DMS 273 treated with DMSO at 0.1 percent for 48 hours (cell line): Measurements from ENCODE around the gene C1QTNF8.

ENCODE experiments used
- DNase-seq: peaks from one replicate; lab custom pipeline; 2025; lab: John Stamatoyannopoulos, UW

C1QTNF8 gene

DNA sequence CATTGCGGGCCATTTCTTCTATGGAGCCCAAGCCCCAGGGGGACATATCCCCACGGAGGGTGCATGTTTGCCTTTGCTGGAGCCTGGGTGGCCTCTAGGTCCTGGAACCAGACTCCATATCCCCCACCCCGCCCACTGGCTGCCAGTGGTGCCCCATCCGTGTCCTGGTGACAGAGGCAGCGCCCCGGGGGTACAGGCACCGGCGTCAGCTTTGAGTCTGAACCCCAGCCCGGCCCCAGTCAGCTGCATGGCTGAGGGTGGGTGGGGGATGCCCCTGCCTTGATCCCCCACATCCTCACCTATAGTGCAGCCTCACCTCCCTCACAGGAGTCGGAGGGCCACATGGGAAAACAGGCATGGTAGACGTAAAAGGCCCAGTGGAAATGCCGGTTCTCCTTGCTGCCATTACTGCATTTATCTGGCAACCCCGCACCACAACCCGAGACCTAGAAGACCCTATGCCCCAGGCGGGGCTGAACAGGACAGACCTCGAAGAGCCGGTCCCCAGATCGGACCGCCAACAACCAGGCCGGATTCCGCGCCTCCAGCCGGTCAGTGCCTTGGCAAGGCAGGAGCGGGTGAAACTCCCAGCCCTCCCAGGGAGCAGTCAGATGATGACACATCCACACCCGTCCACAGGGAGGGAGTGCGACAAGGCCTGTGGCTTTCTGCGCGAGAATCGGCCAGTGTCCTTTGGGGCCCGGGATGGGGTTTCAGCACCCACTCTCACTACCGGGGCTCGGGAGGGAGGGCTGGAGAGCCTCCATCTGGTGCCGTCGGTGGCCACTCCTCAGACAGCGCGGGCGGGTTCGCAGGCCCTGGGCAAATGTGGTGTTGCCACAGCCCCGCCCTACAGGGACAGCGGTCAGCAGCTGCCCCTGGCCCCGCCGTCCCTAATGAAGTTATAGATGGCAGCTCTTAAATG, 35.4 kb downstream of the C1QTNF8 start:
- DNase-seq, result no peak

DNA sequence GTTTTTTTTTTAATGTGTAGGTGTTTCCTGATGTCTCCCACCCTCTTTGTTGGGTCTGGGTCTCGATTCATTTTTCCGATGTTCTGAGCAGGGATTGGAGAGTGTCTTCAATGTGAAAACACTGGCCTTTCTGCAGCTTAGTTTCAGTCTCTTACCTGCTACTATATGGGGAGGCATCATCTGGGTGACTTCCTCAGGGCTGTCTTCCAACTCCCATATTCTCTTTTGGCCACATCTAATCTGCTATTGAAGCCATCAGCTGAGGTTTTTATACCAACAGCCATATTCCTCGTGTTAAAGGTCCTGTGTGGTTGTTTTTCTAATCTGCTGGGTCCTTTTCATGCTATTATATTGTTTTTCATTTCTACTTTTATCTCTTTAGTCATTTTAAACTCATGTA, 36.7 kb downstream of the C1QTNF8 start:
- no peak for DNase-seq

DNA sequence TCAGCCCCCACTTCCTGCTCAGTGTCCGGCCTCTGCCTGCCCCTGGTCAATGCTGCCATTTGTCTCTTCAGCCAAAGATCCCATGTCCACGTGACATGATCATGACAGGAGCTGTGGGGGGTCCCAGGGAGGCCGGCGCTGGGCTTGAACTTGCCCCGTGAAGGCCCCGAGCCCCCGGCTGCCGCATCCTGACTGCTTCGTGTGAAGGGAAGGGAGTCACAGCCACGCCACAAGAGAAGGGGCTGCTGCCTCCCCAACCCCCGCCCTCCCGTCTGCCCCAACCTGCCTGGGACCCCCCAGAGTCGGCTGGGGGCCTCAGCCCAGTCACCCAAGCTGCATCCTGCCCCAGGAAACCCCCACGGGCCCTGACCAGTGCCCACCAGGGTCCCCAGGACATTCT, 37.8 kb downstream of the C1QTNF8 start:
- no peak for DNase-seq

DNA sequence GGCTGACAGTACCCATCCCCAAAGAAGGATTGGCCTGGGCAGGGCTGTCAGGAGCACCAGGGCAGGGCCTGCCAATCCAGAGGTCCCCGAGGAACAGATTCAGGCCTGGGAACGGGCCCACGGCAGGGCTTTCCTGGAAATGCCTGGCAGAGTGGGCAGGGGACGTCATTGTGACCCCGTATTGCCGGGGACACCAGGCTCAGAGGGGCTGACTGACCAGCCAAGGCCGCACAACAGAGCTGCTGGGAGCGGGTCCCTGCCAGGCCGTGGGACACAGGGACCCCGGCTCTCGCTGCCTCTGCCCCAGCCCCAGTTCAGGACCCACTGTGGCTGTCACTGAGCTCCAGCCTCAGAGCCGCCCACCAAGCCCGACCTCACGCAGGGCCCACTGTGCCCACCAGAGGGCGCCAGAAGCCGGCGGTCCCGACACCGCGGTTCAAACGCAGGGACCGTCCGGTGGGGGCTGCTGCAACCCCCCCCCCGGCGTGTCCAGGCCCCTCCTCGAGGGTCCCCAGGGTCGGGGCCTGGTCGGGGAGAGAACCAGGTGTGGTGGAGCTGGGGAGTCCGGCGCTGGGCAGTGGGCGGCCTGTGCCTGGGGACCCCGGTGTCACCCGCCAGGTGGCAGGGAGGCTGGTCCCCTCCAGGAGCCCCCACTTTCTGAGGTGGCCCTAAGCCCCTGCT, 38.7 kb downstream of the C1QTNF8 start:
- no peak for DNase-seq

DNA sequence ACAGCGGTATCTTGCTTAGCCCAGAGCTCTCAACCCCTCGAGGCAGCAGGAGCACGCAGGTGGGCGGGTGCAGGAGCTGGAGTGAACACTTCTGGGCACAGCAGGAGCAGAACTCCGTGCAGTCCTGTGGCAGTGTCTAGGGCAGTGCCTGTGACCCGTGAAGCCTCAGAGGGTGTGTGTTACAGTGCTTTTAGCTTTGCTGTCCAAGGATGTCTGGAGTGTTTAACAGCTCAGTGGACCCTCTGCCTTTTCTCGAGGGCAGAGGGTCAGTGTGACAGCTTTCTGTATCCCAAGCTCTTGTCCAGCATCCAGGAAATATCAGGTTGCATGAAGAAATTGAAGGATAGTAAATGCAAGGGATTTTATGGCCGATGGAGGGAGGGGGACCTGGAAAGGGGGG, 39.8 kb downstream of the C1QTNF8 start:
- DNase-seq, result no peak

DNA sequence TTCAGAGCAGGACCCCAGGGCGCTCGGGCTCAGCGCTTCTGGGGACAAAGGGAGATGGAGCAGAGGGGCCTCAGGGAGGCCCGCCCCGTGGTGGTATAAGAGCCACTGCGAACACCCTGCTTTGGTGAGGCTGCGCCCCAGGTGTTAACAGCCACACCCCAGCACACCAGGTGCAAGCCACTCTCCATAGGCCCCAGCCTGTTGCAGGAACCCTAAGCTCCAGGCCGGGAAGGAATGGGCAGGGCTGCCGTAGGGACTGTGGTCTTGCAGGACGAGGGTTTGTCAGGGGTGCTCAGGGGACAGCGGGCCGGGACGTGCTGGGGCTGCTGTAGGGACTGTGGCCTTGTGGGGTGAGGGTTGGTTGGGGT, 40.5 kb downstream of the C1QTNF8 start:
- no peak for DNase-seq

DNA sequence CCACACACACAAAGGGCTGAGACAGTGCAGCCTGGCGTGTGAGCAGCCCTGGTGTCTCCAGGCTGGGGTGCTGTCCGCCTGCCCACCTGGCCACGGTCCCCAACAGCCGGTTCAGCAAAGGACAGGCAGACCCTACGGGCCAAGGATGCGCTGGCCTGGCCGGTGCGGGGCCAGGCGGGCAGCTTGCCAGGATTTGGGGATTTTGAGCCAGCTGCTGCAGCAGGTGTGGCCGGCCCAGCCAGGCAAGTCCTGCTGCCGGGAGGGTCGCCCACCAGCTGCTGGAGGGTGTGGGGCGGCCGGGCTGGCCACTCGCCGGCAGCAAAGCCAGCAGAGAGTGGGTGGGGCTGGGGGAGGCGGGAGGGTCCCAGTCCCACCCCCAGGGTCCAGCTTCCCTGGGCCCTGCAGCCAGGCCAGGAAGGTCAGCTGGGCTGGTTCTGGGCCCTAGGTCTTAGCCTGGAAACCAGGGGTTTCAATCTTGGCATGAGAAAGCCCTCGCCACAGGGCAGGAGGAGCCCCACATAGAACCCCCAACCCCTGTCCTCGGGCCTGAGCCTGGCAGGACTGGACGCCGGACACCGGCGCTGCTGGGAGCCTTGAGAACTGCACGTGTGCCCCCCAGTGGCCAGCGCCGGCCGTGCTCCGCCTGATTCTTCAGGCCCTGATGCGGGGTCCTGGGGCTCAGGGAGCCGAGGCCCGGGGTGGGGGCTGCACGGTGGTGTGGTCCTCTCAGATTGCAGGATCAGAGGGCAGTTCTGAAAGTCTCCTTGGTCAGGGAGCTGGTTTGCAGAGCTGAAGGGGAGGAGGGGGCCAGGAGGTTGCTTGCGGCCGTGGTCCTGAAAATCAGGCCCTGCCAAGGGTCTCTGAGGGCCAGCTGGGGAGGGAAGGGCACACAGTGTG, 41.1 kb downstream of the C1QTNF8 start:
- no peak for DNase-seq

DNA sequence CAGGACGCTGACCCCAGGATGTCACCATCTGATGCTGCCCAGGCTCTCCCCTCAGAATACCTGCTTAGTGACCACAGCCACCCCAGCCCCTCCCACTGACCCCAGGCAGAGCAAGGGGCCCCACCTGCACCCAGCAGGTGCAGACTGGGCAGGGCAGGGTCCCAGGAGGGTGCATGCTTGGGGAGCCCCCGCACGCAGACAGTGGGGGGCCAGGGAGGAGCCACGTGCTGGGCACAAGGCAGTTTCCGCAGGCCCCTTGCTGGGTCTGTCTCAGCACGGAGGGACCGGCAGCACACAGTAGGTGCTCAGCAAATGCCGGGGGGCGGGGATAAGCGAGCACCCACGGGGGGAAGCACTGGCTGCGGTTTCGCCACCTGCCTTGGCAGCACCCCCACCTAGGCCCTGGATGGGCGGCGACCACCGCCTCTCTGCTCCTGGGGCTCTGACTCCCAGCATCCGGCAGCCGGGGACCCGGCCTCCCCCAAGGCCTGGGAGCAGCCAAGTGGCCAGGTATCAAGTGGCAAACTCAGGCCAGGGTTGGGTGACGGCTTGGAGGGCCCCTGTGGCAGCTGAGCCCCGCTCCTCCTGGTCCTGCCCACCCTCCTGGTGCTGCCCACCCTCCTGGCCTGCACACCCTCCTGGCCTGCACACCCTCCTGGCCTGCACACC, 42.2 kb downstream of the C1QTNF8 start:
- DNase-seq, result no peak

DNA sequence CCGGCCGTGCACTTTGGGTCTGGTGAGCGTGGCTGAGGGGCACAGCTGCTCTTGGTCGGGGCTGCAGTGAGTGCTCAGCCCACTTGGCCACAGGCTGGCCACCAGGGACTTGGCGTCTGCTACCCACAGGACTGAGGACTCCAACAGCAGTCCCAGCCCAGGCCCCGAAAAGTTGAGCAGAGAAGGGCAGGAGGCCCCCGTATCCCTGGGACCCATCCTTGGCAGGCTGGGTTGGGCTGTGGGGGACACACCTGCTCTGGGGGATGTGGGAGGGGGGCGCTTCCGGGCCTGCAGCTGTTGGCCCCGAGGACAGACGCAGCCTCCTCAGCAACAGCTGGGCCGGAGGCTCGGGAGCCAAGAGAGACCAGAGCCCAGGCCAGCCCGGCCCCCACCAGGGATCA, 42.9 kb downstream of the C1QTNF8 start:
- DNase-seq, result no peak

DNA sequence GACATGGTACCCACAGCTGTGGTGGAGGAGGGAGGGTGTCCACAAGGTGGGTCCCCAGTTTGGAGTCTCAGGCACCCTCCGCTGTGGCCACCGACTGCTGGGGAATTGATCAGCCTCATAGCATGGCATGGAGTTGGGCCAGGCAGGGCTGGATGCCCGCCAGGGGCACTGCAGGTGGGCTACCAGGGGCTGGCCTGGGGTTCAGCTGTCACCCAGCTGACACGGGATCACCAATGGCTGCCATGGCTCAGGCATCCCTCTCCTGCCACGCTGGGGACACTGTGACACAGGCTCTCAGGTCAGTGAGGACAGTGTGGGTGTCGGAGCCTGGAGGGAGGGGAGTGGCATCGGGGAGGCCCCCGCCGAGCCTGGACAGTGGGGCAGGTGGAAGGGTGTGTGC, 43.3 kb downstream of the C1QTNF8 start:
- DNase-seq, result no peak

DNA sequence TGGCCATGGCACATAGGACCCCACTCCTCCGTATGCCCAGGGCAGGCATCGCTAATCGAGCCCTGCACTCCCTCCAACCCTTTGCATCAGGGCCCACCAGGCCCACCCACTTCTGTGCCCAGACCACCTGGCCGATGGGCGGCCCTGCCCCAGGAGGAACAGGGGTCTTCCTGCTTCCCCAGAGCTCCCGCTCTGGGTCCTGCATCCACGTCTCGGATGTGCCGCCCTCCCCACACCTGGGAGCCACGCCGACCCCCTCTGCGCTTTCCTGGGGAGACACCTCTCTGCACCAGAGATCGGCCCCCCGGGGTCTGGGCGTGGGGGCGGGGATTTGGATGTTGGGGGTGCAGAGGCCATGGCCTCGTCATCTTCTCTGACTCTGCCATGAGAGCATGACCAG, 44.6 kb downstream of the C1QTNF8 start:
- no peak for DNase-seq

DNA sequence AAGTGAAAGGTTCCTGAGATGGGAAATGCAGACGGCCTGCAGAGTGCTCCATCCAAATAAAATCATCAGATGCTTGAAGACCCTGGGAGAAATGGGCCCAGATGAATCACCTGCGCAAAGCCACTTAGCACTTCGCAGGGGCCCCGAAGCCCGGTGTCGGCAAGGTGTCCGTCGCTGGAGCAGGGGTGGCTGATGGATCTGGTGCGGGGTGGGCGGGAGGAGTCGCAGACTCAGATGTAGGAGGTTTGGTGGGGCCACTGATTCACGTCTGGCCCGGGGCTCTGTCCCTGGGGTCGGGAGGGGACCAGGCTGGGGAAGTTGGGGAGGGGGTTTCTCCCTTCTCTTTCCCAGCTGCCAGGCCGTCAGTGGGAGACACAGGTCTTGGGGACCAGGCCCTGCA, 45.1 kb downstream of the C1QTNF8 start:
- DNase-seq, result no peak

DNA sequence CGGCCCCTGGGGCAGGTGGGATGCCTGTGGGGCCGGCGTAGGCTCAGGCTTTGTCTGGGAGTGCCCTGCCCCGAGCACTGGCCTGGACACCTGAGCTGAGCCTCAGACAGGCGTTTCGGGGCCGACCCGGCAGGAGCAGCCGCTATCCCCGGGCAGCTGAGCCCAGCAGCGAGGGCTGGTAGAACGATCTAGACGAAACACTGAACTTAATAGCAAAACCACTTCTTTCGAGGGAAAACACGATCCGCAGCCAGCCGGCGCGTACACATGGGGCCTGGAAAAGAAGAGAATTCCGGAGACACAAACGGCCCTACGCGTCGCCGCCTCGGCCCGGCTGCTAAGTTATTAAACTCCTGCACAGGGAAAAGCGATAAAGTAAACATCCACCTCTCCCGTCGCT, 45.5 kb downstream of the C1QTNF8 start:
- no peak for DNase-seq

DNA sequence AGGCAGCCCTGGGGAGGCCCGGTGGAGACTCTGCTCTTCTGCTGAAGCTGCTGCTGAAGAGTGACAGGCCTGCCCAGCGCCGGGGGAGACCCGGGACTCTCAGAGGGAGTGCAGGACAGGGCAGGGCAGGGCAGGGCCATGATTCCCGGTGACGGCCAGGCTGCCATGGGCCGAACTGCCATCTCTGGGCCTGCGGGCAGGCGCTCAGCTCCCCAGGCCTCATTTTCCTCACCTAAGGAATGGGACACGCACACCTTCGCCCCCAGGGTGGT, 46.1 kb downstream of the C1QTNF8 start:
- no peak for DNase-seq

DNA sequence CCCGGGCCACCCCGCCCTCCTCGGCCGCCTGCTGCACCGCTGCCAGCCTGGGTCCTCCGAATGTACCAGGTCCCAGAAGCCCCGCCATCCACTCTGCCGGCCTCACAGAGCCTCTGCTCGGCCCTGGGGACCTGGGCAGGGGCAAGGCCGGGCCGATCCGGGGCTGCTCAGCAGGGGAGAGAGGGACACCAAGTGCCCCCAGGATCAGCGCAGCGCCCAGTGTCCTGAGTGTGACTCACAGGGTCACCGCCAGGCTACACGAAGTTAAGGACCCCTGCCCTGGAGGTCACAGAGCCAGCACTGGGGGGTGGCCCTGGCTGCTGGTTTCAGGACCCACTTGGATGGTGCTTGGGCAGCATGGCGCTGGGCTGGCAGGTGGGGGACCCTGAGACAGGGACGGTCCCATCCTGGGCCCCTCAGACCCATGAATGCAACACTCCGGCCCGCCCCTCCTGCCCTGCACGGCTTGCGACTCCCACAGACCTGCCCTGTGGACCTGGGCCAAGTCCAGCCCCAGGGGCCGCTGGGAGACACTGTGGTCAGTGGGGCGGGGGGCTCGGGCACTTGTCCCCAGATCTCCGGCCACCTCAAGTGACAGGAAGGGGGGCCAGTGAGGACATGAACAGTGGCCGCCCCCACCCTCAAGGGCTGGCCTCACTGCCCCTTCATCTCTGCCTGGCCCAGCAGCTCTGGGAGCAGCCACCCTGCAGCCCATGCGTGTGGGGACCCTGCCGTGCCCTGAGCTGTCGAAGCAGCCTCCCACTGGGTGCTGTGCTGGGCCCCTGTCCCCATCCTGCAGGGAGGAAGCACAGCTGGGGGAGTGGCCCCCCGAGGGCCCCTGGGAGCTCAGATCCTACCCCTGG, 46.7 kb downstream of the C1QTNF8 start:
- DNase-seq, result no peak

DNA sequence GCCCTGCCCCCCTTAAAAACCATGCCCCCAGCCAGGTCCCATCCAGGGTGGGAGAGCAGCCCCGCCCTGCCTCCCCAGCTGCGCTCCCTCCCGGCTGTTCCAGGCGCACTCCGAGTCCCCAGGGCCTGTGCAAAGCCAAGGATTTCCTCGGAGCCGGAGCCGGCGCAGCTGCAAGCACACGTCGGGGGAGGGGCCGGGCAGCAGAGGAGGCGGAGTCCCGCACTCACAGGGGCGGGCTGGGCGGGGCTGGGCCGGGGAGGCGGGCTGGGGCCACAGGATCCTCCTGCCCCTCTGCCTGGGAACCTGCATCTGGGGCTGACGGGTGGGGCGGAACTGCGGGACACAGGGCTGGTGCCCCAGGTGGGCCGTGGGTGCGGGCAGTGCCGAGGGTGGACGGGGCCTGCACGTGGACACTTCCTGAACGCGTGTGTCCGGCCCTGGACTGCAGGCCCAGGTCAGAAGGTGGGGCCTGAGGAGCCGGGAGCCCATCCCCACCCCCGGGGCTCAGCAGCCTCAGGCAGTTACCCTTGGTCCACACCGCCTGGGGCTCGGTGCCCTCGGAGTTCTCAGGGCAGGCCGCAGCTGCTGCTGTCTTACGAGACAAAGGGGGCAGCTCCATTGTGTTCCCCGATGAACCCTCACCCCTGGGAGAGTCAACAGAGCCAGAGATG, 47.5 kb downstream of the C1QTNF8 start:
- DNase-seq, result peak; percentile 30

DNA sequence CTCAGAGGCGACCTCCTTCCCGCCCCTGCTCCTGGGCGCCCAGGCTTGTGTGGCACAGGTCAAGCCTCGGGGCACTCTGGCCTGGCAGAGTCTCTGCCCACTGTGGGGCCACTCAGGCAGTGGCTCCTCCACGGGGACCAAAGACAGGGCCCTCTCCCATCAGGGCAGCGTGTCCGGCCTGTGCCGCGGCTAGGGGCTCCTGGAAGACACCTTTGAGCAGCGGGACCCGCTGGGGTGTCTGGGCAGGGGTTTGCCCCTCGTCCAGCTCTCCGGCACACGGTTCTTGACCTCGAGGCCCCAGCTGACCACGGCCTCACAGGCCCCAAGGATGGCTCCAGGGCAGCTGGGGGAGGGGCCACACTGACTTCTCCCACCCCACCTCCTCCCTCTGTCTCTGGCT, 48.2 kb downstream of the C1QTNF8 start:
- no peak for DNase-seq

DNA sequence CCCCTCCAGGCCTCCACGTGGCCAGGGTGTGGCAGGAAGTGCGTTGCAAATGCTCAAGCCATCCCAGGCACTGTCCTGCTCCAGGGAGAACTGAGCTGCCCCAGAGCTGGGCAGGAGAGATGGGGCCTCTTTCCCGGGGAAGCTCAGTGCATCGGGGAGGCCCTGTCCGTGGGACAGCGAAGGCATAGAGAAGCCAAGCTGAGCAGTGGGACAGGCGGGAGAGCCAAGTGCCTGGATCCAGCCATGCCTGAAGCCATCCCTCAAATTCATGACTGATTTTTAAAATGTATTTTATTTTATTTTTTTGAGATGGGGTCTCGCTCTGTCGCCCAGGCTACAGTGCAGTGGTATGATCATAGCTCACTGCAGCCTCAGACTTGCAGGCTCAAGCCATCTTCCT, 48.9 kb downstream of the C1QTNF8 start:
- DNase-seq, result no peak

DNA sequence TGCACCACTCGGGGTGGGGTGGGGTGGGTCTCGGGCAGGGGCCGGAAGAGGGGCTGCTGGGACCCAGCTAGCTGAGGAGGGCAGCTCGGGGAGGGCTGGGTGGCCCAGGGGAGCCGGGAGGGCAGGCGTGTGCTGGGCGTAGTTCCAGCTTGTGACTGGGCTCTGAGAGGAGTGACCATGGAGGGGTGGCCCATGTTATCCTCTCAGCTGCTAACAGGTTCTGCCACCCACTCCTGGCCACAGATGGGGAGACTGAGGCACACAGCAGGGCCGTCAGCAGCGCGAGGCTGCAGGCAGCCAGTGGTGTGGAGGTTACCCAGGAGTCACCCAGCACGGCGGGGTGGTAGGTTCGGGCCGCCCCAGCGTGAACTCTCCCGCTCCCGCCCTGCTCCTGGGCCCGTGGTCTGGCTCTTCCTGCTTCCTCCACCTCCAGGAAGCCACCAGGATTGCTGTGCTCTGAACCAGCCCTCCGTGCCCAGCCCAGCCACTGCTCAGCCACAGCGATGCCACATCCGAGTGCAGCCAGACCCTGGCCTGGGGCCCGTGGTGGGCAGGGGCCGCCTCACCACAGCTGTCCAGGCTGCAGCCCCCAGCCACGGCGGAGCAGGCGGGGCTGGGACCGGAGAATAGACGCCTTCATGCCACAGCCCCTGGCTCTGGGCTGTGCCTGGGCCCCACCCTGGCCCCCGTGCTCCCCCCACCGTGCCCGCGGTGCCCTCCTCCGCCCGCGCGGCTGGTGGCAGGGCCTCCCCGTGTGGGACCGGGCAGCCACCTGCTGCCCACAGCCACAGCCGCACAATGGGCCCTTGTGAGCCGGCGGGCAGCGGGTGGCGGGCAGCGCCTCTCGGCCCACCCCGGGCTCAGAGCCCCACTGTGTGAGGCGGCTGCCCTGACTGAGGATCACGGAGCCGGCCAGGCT, 49.8 kb downstream of the C1QTNF8 start:
- no peak for DNase-seq
